Eye (tissue), 1 donor: ENCODE data around the gene FNDC11.
"Not testable (repeated sequence)": the region's sequence is repeated elsewhere in the genome, so short reads cannot be mapped to it uniquely, and the experiment has no call there.

ENCODE experiments used
- DNase-seq: peaks from one replicate; pipeline ENCODE4 v3.0.0-alpha.2; 2015

Gene FNDC11

DNA sequence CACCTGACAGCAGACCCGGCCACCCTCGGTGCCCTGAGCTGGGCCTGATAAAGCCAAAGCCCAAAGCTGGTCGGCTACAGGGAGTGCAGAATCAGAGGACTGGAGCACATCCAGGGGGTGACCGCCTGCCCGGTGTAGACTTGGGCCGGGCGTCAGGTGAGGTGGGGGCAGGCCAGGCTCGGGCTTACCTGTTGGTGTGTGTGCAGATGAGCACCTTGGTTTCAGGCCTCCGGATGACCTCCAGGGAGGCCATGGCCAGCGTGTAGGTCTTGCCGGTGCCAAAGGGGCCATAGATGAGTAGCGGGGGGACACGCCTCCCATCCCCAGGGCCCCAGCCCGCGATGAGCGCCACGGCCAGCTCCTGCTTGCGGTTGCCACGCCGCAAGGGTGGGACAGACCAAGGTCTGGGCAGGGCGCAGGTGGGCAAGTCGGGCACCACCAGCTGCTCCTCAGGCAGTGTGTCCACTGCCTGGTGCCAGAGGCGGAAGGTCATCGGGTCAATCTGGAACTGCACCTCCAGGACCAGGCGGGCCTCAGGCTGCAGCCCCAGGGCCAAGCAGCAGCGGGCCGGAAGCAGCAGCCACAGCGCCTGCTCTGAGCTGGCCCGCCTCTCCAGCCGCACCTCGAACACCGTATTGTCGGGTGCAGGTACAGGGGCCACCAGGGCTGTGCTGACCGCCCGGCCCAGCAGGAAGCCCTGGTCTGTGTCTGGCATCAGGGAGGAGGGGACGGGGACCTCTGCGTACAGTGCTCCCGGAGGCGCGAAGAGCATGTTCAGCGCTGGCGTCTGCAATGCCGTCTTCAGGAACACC lies 14.4 kb downstream of the FNDC11 start:
- no peak for DNase-seq

- DNase-seq: no peak
These were observed 15.3 kb downstream of the FNDC11 start for GRCh38 chr20:63568986-63569949.

DNA sequence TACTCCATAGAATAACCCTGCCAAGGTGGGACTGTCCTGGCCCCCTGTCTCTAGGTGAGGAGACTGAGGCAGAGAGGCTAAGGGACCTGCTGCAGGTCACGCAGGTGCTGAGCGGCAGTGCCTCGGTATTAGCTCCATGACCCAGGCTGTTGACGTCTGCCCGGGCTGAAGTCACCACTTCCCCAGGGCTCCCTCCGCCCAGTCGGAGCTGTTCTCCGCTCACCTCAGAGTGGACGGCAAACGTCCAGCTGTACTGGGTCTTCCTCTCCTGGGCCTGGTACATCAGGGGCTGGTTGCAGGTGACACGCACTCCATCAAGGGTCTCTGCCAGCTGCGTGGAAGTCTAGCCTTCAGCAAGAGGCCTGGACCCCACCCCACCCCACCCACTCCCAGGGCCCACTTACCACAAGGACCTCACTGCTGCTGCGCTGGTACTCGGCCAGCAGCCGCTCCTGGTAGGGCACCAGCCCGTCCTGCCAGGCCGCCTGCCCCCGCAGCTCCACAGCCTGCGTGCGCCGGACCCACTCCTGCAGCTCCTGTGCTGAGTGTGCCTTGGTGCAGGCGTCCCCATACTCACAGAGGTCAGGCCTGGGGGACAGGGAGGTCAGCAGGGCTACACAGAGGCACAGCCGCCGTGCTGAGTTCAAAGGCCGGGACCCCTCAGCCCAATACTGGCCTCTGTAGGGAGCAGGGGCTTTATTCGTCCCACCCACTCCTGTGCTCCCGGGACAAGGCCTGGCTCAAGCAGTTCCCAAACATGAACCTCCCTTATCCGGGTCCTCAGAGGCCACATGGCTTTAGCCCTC lies 16.5 kb downstream of the FNDC11 start:
- DNase-seq: no peak

- DNase-seq: not testable (repeated sequence)
These were observed 17.1 kb downstream of the FNDC11 start for GRCh38 chr20:63571087-63571478.

DNA sequence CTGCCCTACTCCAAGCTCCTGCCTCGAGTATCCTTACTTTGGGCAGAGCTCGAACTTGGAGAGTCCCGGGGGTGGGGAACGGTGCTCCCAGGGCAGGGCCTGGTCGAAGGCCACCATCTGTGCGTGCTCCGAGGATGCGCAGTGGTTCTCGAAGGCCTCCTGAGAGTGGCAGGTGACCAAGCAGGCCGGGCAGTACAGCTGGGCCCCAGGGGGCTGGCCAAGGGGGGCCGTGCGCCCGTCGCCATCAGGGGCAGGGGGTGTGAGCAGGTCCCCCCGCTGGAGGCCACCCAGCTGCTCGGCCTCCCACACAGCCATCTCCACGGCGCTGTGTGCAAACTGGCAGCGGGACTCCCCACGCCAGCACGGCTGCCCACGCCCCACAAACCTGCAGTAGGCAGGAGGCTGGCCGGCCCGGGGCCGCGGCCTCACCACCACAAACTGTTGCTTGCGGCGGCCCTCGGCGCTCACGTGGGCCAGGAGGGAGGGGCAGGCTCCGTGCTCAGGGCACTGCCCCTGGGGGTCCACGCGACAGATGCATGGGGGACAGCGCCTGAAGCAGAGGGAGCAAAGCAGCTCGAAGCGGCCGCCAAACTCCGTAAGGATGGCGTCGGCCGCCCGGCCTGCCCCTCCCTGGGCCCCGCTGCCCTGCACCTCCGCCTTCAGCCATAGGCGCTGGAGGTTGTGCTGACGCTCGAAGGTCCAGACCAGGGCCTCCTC lies 18.3 kb downstream of the FNDC11 start:
- no peak for DNase-seq

GRCh38 chr20:63572788-63573646 lies 19.1 kb downstream of the FNDC11 start:
- no peak for DNase-seq

DNA sequence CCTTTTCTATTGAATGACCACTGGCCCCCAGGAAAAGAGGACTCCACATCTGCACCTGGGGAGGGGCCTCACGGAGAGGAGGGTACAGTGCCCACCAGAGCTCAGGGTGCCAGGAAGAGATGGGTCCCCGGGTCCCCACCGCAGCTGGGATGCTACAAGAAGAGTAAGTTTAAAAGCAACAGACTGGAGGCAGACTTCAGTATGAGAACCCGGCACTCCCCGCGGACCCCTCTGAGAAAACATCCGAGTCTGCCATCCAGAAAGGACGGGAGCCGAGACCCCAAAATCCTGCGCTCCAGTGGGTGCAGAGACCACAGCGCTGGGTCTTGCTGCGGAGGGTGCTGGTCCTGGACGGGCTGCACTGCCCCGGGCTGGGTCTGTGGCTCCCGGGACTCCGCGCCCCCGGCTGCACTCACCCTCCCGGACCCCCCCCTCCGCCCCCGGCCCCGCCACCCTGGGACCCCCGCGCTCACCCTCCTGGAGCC lies 19.7 kb downstream of the FNDC11 start:
- DNase-seq: peak; percentile 41

DNA sequence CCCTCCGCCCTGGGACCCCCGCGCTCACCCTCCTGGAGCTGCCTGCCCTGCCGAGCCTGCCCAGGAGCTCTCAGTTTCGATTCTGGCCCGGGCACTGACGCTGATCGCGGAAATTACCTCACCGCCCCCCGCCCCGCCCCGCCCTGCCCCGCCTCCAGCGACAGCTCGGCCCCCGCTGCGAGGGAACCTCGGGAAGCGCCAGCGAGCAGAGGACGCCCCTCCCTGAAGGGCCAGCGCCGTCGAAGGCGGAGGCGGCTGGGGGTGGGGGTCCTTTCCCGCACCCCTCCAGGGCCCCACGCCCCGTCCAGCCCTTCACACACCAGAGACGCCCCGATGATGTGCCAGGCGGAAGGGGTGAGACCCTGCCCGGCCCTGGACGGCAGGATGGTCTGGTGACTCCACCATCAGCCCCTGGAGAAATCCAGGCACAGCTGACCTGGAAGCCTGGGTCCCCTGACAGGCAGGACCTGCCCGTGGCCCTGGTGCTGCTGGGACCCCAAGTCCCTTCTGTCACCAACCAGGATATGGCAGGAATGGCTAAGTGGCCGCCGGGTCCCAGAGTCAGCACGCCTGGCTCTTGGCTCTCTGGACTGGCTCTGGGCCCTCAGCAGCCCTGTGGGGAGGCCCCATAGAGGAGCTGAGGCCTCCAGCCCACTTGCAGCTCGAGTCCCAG lies 20.3 kb downstream of the FNDC11 start, which contains the start of gene HELZ2:
TSS of gene HELZ2 (minus strand) at position 84 of the 673 bp plus-strand sequence. CDS start 1,854 bp downstream, outside the sequence.
- DNase-seq: peak; percentile 67

DNA sequence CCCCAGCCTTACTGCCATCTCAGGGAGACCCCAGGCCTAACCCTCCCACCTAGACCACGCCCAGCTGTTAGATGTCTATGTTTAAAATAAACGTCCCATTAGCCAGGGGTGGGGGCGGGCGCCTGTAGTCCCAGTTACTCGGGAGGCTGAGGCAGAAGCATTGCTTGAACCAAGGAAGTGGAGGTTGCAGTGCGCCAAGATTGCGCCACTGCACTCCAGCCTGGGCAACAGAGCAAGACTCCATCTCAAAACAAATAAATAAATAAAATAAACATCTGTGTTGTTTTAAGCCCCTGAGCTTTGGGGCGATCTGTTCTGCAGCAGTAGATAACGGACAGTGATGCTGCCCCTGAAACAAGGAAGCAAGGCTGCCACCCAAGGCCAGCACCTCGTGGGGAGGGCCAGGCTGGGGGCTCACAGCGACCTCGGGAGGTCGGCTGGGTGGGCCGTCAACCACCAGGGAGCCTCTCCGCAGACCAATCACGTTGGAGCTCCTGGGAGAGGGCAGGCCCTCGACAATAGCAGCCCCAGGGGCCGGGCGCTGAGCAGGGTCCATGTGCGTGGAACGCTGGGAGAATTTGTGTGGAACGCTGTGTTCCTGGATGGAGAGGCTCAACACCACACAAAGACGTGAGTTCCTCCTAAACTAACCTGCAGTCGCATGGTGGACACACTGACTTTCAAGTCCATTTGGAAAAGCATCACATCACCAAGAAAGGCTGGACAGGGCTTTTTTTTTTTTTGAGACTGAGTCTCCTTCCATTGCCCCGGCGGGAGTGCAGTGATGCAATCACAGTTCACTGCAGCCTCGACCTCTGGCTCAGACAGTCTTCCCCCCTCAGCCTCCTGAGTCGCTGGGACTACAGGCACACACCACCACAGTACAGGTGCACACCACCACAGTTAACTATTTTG lies 21.1 kb downstream of the FNDC11 start:
- no peak for DNase-seq

DNA sequence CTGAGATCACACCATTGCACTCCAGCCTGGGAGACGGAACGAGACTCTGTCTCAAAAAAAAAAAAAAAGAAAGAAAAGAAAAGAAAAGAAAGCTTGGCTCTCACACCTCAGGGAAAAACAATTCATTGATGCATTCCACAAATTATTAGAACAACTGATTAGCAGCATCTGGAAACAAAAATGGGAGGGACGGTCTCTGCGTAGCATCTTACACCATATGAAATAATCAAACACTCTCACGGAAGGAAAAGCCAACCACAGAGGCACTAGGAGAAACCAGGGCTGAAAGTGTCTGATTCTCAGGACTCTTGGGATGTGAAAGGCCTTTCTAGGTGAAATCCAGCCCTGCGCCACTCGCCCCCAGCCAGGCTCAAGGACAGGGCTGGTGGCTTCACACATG lies 22.4 kb downstream of the FNDC11 start:
- no peak for DNase-seq

DNA sequence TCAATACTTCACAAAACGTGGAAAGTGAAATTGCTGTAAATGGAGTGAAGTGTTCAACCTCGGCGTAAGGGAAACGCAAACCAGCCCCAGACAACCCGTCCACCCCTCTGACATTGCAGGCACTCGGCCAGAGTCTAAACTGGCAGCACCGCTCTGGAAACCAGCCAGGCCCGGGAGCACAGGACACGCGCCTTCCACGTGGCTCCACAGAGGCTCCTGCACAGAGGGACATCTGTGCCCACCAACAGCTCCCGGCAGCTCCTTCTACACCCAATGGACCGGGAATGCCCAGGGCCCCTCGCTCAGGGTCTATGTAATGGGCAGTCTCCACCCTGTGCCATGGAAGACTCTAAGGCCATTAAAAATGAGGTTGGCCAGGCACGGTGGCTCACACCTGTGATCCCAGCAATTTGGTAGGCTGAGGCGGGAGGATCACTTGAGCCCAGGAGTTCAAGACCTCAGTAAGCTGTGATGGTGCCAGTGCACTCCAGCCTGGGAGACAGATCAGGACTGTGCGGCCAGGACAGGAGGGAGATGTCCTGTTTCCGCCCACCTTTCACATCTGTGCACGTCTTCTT lies 23.4 kb downstream of the FNDC11 start:
- no peak for DNase-seq

DNA sequence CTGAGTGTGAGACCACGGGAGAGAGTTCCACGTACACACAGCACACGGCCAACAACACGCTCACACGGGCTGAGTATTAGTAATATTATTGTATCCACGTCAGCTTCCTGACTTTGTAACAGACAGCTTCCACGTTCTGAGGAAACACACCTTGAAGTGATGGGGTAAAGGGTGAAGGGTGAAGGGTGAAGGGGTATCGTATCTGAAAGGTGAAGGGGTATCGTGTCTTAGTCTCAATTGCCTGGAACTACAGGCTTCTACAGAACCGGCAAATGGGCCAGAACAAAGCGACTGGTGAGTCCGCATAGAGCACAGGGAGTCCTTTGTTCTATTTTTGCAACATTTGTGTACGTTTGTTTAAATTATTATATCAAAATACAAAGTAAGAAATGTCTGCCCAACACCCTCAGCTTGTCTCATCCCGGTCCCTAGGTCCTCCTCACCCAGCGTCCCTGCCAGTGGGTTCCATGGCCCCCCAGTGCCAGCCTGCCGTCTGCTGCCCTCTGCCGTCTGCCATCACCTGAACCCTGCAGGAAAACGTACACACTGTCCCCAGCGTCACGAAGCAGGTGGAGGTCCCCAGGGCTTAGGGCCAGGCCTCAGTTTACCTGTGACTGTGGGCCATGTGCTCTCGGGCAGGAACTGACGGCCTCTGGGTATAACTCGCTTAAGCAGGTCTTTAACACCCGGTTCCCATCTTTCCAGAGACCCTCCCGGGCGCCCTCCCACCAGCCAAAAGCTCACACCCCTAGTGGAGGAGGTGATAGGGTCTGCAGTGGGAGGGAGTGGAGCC lies 24.5 kb downstream of the FNDC11 start:
- no peak for DNase-seq

DNA sequence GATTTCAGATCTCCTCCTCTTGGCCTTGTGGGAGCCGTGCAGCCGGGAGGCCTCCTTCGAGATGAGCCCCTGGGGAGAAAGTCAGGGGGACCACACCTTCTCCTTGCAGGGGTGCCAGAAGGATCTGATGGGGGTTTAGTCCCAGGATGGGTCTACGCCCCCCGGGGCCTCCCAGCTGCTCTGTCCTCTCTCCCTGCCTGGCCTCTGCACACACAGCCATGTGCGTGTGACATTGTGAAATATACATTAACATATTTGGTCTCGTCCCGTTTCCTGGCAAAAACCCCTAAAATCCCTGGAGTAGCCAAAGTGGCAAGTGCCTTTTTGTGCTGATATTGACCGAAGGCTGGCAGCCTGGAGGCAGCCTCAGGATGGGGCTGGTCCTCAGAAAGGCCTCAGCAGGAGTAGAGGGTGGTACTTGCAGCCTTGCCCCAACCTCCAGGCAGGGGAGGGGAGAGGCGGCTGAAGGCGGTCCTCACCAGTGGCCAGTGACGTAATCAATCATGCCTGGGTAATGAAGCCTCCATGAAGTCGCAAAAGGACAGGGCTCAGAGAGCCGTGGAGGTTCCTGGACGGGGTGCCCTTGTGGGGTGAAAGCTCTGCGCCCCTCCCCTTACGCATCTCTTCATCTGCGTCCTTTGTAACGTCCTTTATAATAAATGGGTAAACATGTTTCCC lies 25.2 kb downstream of the FNDC11 start:
- DNase-seq: no peak

DNA sequence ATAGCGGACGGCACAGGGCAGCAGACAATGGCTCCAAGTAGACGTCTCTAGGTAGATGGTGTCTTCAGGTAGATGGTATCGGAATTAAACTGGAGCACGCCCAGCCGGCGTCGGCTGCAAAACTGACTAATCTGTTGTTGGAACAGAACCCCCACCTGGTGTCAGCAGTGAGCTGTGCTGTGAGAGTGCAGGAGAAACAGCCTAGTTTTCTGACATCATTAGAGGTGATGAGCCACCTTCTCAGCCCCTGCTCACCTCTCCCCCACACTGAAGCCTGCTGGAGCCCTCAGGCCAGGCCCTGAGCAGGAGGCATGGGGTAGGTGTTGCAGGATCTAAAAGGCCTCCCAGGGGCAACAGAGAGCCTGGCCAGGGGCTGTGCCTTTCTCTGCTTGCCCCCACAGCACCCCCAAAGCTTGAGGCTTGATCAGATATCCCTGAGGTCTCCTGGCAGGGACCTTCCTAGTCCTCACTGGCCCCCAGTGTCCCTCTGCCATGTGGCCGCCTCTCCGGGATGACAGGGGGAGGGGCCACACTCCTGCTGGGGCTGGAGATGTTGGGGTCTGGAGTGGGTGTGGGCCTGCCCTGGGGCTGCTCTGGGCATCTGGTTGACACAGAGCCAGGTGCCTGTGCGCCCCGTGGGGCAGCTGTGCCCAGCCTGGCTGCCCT lies 27.0 kb downstream of the FNDC11 start:
- DNase-seq: peak; percentile 45

GRCh38 chr20:63582382-63583063 lies 28.6 kb downstream of the FNDC11 start:
- DNase-seq: no peak
